Measurements from ENCODE around the gene PJVK.

GRCh38 chr2:178506949-178507348 is 55.8 kb downstream of the PJVK start:
- TF ChIP-seq EZH2 (IDR thresholded peaks at IDR 0.05; ENCODE audit: low read length) (no peak), CTCF (optimal IDR thresholded peaks at IDR 0.05 in 1 of 3, IDR thresholded peaks at IDR 0.05 in 1 of 3, conservative IDR thresholded peaks at IDR 0.05 in 1 of 3; ENCODE audit: extremely low read depth in 1 of 3, insufficient read depth in 2 of 3, low read length in 3 of 3) (no peak)

All from keratinocyte (primary cell).